ENCODE results near the gene PFKL.

DNA sequence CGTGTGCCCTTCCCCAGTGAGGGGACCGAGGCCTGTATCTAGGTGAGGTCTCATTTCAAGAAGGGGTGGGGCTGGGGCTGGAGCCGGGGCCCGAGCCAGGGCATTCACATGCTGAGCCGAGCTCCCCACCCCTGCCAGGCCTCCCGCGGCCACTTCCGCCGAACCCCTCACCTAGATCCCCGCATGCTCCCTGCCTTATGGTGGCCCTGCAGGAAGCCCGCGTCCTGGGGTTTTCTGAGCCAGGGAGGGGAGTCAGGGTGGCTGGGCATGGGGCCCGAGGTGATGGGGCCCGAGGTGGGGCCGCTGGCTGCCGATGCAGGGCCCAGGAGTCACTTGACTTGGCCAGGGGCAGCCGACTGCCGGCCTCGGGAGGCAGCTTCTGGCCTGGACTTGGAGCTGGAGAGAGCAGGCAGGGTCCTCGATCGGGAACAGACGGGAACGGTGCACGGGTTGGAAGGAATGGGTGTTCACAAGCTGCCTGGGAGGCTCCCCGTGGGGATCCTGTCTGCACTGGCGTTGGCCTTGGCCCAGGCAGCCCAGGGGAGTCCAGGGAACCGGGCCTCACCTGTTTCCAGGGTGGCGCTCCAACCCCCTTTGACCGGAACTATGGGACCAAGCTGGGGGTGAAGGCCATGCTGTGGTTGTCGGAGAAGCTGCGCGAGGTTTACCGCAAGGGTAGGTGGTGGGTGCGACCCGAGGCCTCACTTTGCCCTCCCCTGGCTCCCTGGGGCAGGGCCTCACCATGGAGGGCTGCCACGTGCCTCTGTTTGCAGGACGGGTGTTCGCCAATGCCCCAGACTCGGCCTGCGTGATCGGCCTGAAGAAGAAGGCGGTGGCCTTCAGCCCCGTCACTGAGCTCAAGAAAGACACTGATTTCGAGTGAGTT lies 25.8 kb downstream of the PFKL start:
- TF ChIP-seq EZH2 (IDR thresholded peaks at IDR 0.05): no peak
- no peak for TF ChIP-seq POLR2AphosphoS5 (IDR thresholded peaks at IDR 0.05; ENCODE audit: borderline replicate concordance, low read depth, low read length)
